Spleen (tissue), 11 donors: ENCODE data around the gene POC5. TPM values are rescaled to one million over a fixed set of nuclear protein-coding genes. Genes with fewer than 3 reads are reported as not detected.

ENCODE experiments used
- DNase-seq: peaks from one replicate; pipeline ENCODE4 v3.0.0-alpha.2; 2020
- H3K27ac ChIP-seq, 8 donors: fragments of 200-600 bp; sonication (generic) in 7 of 8; 1 replicate in 4 of 8; 2 replicates in 4 of 8; pipeline versions ENCODE4 v1.5.0 to v1.8.0; 2016 to 2021; ENCODE audit warnings: inconsistent platforms in 4 of 8, mild to moderate bottlenecking in 4 of 8, moderate library complexity in 1 of 8
- H3K27me3 ChIP-seq, 7 donors: fragments of 200-600 bp; sonication (generic) in 6 of 7; replicated peaks in 1 of 7; 1 replicate in 4 of 7; 2 replicates in 3 of 7; pipeline versions ENCODE4 v1.5.0 to v1.8.0; 2016 to 2021; ENCODE audit warnings: inconsistent platforms in 3 of 7, mild to moderate bottlenecking in 1 of 7
- H3K36me3 ChIP-seq, 6 donors: fragments of 200-600 bp; sonication (generic) in 5 of 6; 1 replicate in 4 of 6; 2 replicates in 2 of 6; pipeline versions ENCODE4 v1.5.0 to v1.8.0; 2016 to 2021; ENCODE audit warnings: inconsistent platforms in 2 of 6
- H3K4me1 ChIP-seq, 6 donors: fragments of 200-600 bp; sonication (generic) in 5 of 6; 1 replicate in 3 of 6; 2 replicates in 3 of 6; pipeline versions ENCODE4 v1.5.0 to v1.8.0; 2016 to 2021; ENCODE audit warnings: inconsistent platforms in 3 of 6
- H3K4me3 ChIP-seq, 8 donors: fragments of 200-600 bp; sonication (generic) in 7 of 8; 1 replicate in 4 of 8; 2 replicates in 4 of 8; pipeline versions ENCODE4 v1.5.0 to v1.8.0; 2016 to 2021; ENCODE audit warnings: inconsistent platforms in 4 of 8, mild to moderate bottlenecking in 4 of 8, moderate library complexity in 2 of 8
- H3K9me3 ChIP-seq, 8 donors: fragments of 200-600 bp; sonication (generic) in 7 of 8; 1 replicate in 4 of 8; 2 replicates in 4 of 8; pipeline versions ENCODE4 v1.5.0 to v1.8.0; 2016 to 2021; ENCODE audit warnings: inconsistent platforms in 4 of 8
- POLR2A ChIP-seq, 3 donors: fragments of 450-650 bp; IDR thresholded peaks; one replicate each; pipeline ENCODE4 v1.5.1; 2017; ENCODE audit warnings: antibody characterized with exemption in 3 of 3, mild to moderate bottlenecking in 1 of 3
- POLR2AphosphoS5 ChIP-seq, 3 donors: sonication (generic); formaldehyde crosslinking; IDR thresholded peaks; one replicate each; pipeline ENCODE4 v1.5.1; 2017; ENCODE audit warnings: antibody characterized with exemption in 3 of 3
- WGBS, 5 donors: extraction: QIAGEN DNeasy Blood & Tissue Kit in 3 of 5; methylation state at CpG; one replicate each; pipeline versions ENCODE4 v1.1.5 to v1.1.7; 2013 to 2018; 5-methylcytosine and 5-hydroxymethylcytosine counted together
- intact Hi-C: fragments of 100-400 bp; cut with DNase I; formaldehyde crosslinking; loops from one replicate; pipeline ENCODE4 v1.15.0; 2023; ENCODE audit warnings: low total_unique reads
- polyA plus RNA-seq, 3 donors: library from polyadenylated mRNA; stranded (reverse); fragments of 200-250 nt; gene quantifications; one replicate each; pipeline ENCODE4 v1.2.1, GENCODE V29; 2013
- total RNA-seq, 7 donors: library from RNA; depleted of rRNA in 3 of 7; stranded (reverse); fragments of >200 nt in 3 of 7; fragmentation: NEBNext Ultra II Directional in 4 of 7; extraction: Animal tissue kit (Norgen Biotek cat#: 25700) in 4 of 7; gene quantifications; one replicate each; pipeline versions ENCODE4 v1.1.0 to v1.2.1, GENCODE V29; 2016 to 2021
- TF ChIP-seq, protein P1 (sequence below), 11 experiments: fragments of 200-600 bp in 7 of 11; fragments of 450-650 bp in 4 of 11; sonication (generic) in 4 of 11; IDR thresholded peaks in 8 of 11; conservative IDR thresholded peaks in 3 of 11; 1 replicate in 7 of 11; 2 replicates in 4 of 11; pipeline versions ENCODE4 v1.4.0 to v1.8.0; 2016 to 2021; ENCODE audit warnings: antibody characterized with exemption in 11 of 11, inconsistent platforms in 4 of 11, mild to moderate bottlenecking in 1 of 11
- donor health status: healthy with polysubstance abuse.
- donor health status: DM: no; HTN: no; CAD: no; lungs with moderate emphysema.
- donor health status: DM: no; HTN: no; CAD: no.
- donor health status: Bipolar disorder and iron deficiency.
- donor health status: healthy.
- donor health status: DM: no; HTN: no; CAD: no.
- donor health status: DM: yes; HTN: yes; CAD: no.

POC5 gene
- total and polyA plus RNA-seq, 10 donors: 11.2 to 36.0 (median 15.3) TPM

- WGBS, 5 donors: 12 to 24% (median 18%) methylated on average over 1 of the region's 1 CpG
- Histone ChIP-seq H3K4me3 (no peak overlapping the region), H3K27me3 (no peaks in the 10 kb centered on the region), H3K9me3 (no peaks in the 10 kb centered on the region), H3K27ac (peak overlapping the region in 7 of 8 donors; percentile 39 to 71 (median 54)), H3K36me3 (peaks cover 0 to 51% (median 23%) of the 10 kb centered on the region in 6 donors), H3K4me1 (peaks cover 0 to 33% (median 13%) of the 10 kb centered on the region in 6 donors)
- intact Hi-C loops: no loop called here
- no peak for DNase-seq
- TF ChIP-seq, protein P1, sequence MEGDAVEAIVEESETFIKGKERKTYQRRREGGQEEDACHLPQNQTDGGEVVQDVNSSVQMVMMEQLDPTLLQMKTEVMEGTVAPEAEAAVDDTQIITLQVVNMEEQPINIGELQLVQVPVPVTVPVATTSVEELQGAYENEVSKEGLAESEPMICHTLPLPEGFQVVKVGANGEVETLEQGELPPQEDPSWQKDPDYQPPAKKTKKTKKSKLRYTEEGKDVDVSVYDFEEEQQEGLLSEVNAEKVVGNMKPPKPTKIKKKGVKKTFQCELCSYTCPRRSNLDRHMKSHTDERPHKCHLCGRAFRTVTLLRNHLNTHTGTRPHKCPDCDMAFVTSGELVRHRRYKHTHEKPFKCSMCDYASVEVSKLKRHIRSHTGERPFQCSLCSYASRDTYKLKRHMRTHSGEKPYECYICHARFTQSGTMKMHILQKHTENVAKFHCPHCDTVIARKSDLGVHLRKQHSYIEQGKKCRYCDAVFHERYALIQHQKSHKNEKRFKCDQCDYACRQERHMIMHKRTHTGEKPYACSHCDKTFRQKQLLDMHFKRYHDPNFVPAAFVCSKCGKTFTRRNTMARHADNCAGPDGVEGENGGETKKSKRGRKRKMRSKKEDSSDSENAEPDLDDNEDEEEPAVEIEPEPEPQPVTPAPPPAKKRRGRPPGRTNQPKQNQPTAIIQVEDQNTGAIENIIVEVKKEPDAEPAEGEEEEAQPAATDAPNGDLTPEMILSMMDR (IDR thresholded peaks at IDR 0.05 in 8 of 11, conservative IDR thresholded peaks at IDR 0.05 in 3 of 11): no peak
- no peak for TF ChIP-seq POLR2A (IDR thresholded peaks at IDR 0.05)
- no peak for TF ChIP-seq POLR2AphosphoS5 (IDR thresholded peaks at IDR 0.05)
These were observed 39.6 kb downstream of the POC5 start for GRCh38 chr5:75677607-75678006.

- Histone ChIP-seq H3K27me3 (no peaks in the 10 kb centered on the region), H3K9me3 (no peaks in the 10 kb centered on the region), H3K36me3 (peaks cover 0 to 54% (median 27%) of the 10 kb centered on the region in 6 donors), H3K27ac (no peak overlapping the region), H3K4me1 (peaks cover 0 to 26% (median 10%) of the 10 kb centered on the region in 6 donors), H3K4me3 (no peak overlapping the region)
- WGBS, 5 donors: 93 to 100% (median 97%) methylated on average over 1 of the region's 1 CpG
- TF ChIP-seq POLR2A (IDR thresholded peaks at IDR 0.05) (no peak), POLR2AphosphoS5 (IDR thresholded peaks at IDR 0.05) (no peak)
- TF ChIP-seq, protein P1 (IDR thresholded peaks at IDR 0.05 in 8 of 11, conservative IDR thresholded peaks at IDR 0.05 in 3 of 11): no peak
- no peak for DNase-seq
- intact Hi-C loops: no loop called here
These were observed 41.5 kb downstream of the POC5 start for GRCh38 chr5:75675783-75676182.

DNA sequence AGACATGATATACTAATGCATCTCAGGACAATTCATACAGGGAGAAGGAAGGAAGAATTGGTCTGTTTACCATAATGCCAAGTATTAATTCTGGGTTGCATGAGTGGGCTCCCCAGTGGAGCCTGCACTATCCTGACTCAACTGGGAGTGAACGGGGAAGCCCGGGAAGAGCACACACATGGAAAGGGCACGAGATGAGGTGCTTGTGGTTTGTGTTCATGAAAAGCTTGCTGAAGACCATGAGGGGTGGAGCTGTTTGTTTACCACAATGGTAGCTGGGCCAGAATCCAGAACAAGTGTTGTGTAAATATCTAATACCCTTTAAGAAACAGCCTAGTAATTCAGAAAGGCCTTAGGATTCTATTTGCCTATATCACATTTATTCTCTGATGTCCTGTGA is 44.6 kb downstream of the POC5 start:
- Histone ChIP-seq H3K27ac (no peak overlapping the region), H3K27me3 (no peaks in the 10 kb centered on the region), H3K36me3 (peaks cover 0 to 54% (median 27%) of the 10 kb centered on the region in 6 donors), H3K4me1 (peaks cover 7 to 29% (median 18%) of the 10 kb centered on the region in 6 donors), H3K4me3 (no peak overlapping the region), H3K9me3 (no peaks in the 10 kb centered on the region)
- no peak for DNase-seq
- intact Hi-C loops: no loop called here
- TF ChIP-seq, protein P1 (IDR thresholded peaks at IDR 0.05 in 8 of 11, conservative IDR thresholded peaks at IDR 0.05 in 3 of 11): no peak
- no peak for TF ChIP-seq POLR2A (IDR thresholded peaks at IDR 0.05)
- no peak for TF ChIP-seq POLR2AphosphoS5 (IDR thresholded peaks at IDR 0.05)
- 90 to 99% (median 93%) methylated on average over 3 of the region's 3 CpGs for WGBS, 5 donors

DNA sequence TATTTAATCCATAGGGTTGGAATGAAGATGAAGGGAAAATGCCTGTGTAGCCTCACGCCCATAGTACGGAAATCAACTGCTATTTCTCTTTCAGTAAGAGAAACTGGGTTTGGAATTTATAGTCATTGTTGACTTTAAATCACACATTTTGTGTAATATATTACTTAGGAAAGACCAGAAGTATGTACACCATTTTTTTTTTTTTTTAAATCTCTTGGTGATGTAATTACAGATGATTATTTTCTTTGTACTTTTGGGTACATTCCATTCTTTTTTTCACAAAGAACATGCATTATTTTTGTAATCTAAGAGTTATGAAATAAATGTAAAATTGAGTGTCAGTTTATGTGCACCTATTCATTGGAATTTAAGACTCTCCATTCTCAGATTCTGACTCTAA is 45.7 kb downstream of the POC5 start:
- H3K36me3 ChIP-seq: peaks cover 0 to 48% (median 27%) of the 10 kb centered on the region in 6 donors
- no peaks in the 10 kb centered on the region for H3K27me3 ChIP-seq
- H3K4me3 ChIP-seq: no peak overlapping the region
- H3K27ac ChIP-seq: no peak overlapping the region
- TF ChIP-seq POLR2AphosphoS5 (IDR thresholded peaks at IDR 0.05): no peak
- no peak for TF ChIP-seq POLR2A (IDR thresholded peaks at IDR 0.05)
- TF ChIP-seq, protein P1 (IDR thresholded peaks at IDR 0.05 in 8 of 11, conservative IDR thresholded peaks at IDR 0.05 in 3 of 11): no peak
- no peak for DNase-seq
- peaks cover 5 to 21% (median 13%) of the 10 kb centered on the region in 6 donors for H3K4me1 ChIP-seq
- 47 to 96% (median 50%) methylated on average over 2 of the region's 2 CpGs for whole genome bisulfite sequencing, 5 donors
- H3K9me3 ChIP-seq: no peaks in the 10 kb centered on the region
- intact Hi-C loops: no loop called here
